GM19239 (cell line): ENCODE measurements around the gene CROT.
"Not testable (repeated sequence)": the region's sequence is repeated elsewhere in the genome, so short reads cannot be mapped to it uniquely, and the experiment has no call there.

Source experiments
- DNase-seq: peaks from one replicate; pipeline ENCODE4 v3.0.0; 2011; ENCODE audit warnings: low spot score; ENCODE audit not compliant: insufficient read length
- FAIRE-seq: peaks from 2 replicates; lab custom pipeline; 2011; peaks lifted over from hg19 to GRCh38; lab: Jason Lieb, UNC

Gene CROT

GRCh38 chr7:87345166-87345927 lies at the start of gene CROT:
Gene CROT, plus strand, starts transcription at chr7:87345664. Its CDS starts 3,405 bp downstream, at chr7:87349069.
- DNase-seq (peak; percentile 77), FAIRE-seq (peak; percentile 99)

GRCh38 chr7:87300756-87301155 lies 44.7 kb upstream of the CROT start:
- no peak for DNase-seq
- no peak for FAIRE-seq

GRCh38 chr7:87310790-87311419 lies 34.6 kb upstream of the CROT start:
- DNase-seq (no peak), FAIRE-seq (no peak)

GRCh38 chr7:87312215-87312865 lies 33.1 kb upstream of the CROT start:
- peak; percentile 91 for FAIRE-seq
- peak; percentile 45 for DNase-seq

GRCh38 chr7:87316097-87316700 lies 29.3 kb upstream of the CROT start:
- DNase-seq (no peak), FAIRE-seq (no peak)

- DNase-seq (no peak), FAIRE-seq (no peak)
Observed at GRCh38 chr7:87316846-87317552, 28.5 kb upstream of the CROT start.

- FAIRE-seq (no peak), DNase-seq (no peak)
Observed at GRCh38 chr7:87317691-87318245, 27.7 kb upstream of the CROT start.

- DNase-seq (no peak), FAIRE-seq (no peak)
Observed at GRCh38 chr7:87318741-87319140, 26.7 kb upstream of the CROT start.

GRCh38 chr7:87319154-87319581 lies 26.3 kb upstream of the CROT start:
- DNase-seq, FAIRE-seq: not testable (repeated sequence)

- DNase-seq (no peak), FAIRE-seq (no peak)
Observed at GRCh38 chr7:87322912-87323311, 22.6 kb upstream of the CROT start.

- peak; percentile 26 for FAIRE-seq
- DNase-seq = no peak
Observed at GRCh38 chr7:87325576-87326370, 19.7 kb upstream of the CROT start.

GRCh38 chr7:87328281-87328680 lies 17.2 kb upstream of the CROT start:
- DNase-seq = no peak
- FAIRE-seq = no peak

GRCh38 chr7:87330316-87330715 lies 15.1 kb upstream of the CROT start:
- no peak for DNase-seq
- no peak for FAIRE-seq

- FAIRE-seq (no peak), DNase-seq (no peak)
Observed at GRCh38 chr7:87330942-87331341, 14.5 kb upstream of the CROT start.

GRCh38 chr7:87331687-87332252 lies 13.7 kb upstream of the CROT start:
- FAIRE-seq (no peak), DNase-seq (no peak)

- no peak for FAIRE-seq
- DNase-seq = no peak
Observed at GRCh38 chr7:87332321-87332720, 13.1 kb upstream of the CROT start.

GRCh38 chr7:87336136-87336535 lies 9.3 kb upstream of the CROT start:
- DNase-seq (no peak), FAIRE-seq (no peak)

- no peak for DNase-seq
Observed at GRCh38 chr7:87337331-87337730, 8.1 kb upstream of the CROT start.

GRCh38 chr7:87339373-87339897 lies 6.0 kb upstream of the CROT start:
- no peak for DNase-seq
- no peak for FAIRE-seq

More at GRCh38 chr7:87337331-87337730, 8.1 kb upstream of the CROT start:
- FAIRE-seq = no peak
